Uterus (tissue), 4 donors: ENCODE measurements around the gene INPP5J. TPM values are rescaled to one million over a fixed set of nuclear protein-coding genes. Genes with fewer than 3 reads are reported as not detected.
"Not testable (repeated sequence)": the region's sequence is repeated elsewhere in the genome, so short reads cannot be mapped to it uniquely, and the experiment has no call there.

Experiments used
- DNase-seq, 2 donors: peaks; one replicate each; pipeline ENCODE4 v3.0.0-alpha.2; 2019 to 2020
- H3K27ac ChIP-seq, 2 donors: fragments of 200-600 bp; sonication (generic); 1 replicate in 1 of 2; 2 replicates in 1 of 2; pipeline ENCODE4 v1.5.1; 2016 to 2018
- H3K27me3 ChIP-seq, 2 donors: fragments of 200-600 bp; sonication (generic); one replicate each; pipeline ENCODE4 v1.5.1; 2018 to 2019; ENCODE audit warnings: control low read depth in 1 of 2
- H3K36me3 ChIP-seq, 2 donors: fragments of 200-600 bp; sonication (generic); one replicate each; pipeline ENCODE4 v1.5.1; 2019; ENCODE audit warnings: control low read depth in 1 of 2
- H3K4me1 ChIP-seq, 2 donors: fragments of 200-600 bp; sonication (generic); one replicate each; pipeline ENCODE4 v1.5.1; 2018 to 2019; ENCODE audit warnings: control low read depth in 1 of 2
- H3K4me3 ChIP-seq, 2 donors: fragments of 200-600 bp; sonication (generic); 1 replicate in 1 of 2; 2 replicates in 1 of 2; pipeline ENCODE4 v1.5.1; 2018 to 2019; ENCODE audit warnings: mild to moderate bottlenecking in 1 of 2
- H3K9me3 ChIP-seq, 2 donors: fragments of 200-600 bp; sonication (generic); one replicate each; pipeline ENCODE4 v1.5.1; 2019; ENCODE audit warnings: control low read depth in 1 of 2
- POLR2A ChIP-seq, 2 donors: fragments of 450-650 bp; IDR thresholded peaks; one replicate each; pipeline ENCODE4 v1.6.1; 2016; ENCODE audit warnings: antibody characterized with exemption in 2 of 2, mild to moderate bottlenecking in 1 of 2, moderate library complexity in 1 of 2
- intact Hi-C: fragments of 100-400 bp; cut with DNase I; formaldehyde crosslinking; loops from one replicate; pipeline ENCODE4 v1.15.1; 2023; ENCODE audit warnings: low total_unique reads
- total RNA-seq, 4 donors: library from RNA; depleted of rRNA in 3 of 4; stranded (reverse); fragments of >200 nt in 3 of 4; gene quantifications; one replicate each; pipeline versions ENCODE4 v1.1.0 to v1.2.4, GENCODE V29; 2014 to 2023
- TF ChIP-seq, protein P1 (sequence below), 4 experiments: fragments of 200-600 bp in 2 of 4; fragments of 450-650 bp in 2 of 4; sonication (generic) in 2 of 4; IDR thresholded peaks; one replicate each; pipeline ENCODE4 v1.5.1; 2016 to 2019; ENCODE audit warnings: antibody characterized with exemption in 4 of 4, mild to moderate bottlenecking in 2 of 4, moderate library complexity in 1 of 4
- donor health status: DM: yes; HTN: yes; CAD: no.

The INPP5J gene
- total RNA-seq, 4 donors from 2014 or later, result 0.59 to 7.9 (median 3.0) TPM

GRCh38 chr22:31096657-31097279 is 26.0 kb upstream of the INPP5J start:
- H3K36me3 ChIP-seq, result no peaks in the 10 kb centered on the region
- no peak for TF ChIP-seq POLR2A (IDR thresholded peaks at IDR 0.05)
- TF ChIP-seq, protein P1, sequence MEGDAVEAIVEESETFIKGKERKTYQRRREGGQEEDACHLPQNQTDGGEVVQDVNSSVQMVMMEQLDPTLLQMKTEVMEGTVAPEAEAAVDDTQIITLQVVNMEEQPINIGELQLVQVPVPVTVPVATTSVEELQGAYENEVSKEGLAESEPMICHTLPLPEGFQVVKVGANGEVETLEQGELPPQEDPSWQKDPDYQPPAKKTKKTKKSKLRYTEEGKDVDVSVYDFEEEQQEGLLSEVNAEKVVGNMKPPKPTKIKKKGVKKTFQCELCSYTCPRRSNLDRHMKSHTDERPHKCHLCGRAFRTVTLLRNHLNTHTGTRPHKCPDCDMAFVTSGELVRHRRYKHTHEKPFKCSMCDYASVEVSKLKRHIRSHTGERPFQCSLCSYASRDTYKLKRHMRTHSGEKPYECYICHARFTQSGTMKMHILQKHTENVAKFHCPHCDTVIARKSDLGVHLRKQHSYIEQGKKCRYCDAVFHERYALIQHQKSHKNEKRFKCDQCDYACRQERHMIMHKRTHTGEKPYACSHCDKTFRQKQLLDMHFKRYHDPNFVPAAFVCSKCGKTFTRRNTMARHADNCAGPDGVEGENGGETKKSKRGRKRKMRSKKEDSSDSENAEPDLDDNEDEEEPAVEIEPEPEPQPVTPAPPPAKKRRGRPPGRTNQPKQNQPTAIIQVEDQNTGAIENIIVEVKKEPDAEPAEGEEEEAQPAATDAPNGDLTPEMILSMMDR (IDR thresholded peaks at IDR 0.05), result no peak
- no peaks in the 10 kb centered on the region for H3K9me3 ChIP-seq
- peak overlapping the region; percentile 96 to 100 for H3K27ac ChIP-seq
- peak in 1 of 2 donors; percentile 21 for DNase-seq
- no peak overlapping the region for H3K4me3 ChIP-seq
- peaks cover 8 to 17% of the 10 kb centered on the region in 2 donors for H3K4me1 ChIP-seq
- no peaks in the 10 kb centered on the region for H3K27me3 ChIP-seq
- intact Hi-C loops, result no loop called here

GRCh38 chr22:31097539-31097938 is 25.2 kb upstream of the INPP5J start:
- Histone ChIP-seq H3K4me1 (peaks cover 8 to 13% of the 10 kb centered on the region in 2 donors), H3K27ac (peak overlapping the region; percentile 96 to 100)
- intact Hi-C loops, result not testable (repeated sequence)

GRCh38 chr22:31097941-31098631 is 24.7 kb upstream of the INPP5J start:
- no peak for TF ChIP-seq POLR2A (IDR thresholded peaks at IDR 0.05)
- TF ChIP-seq, protein P1 (IDR thresholded peaks at IDR 0.05), result no peak
- peak in 1 of 2 donors; percentile 70 for DNase-seq
- no peaks in the 10 kb centered on the region for H3K36me3 ChIP-seq
- peak overlapping the region; percentile 96 to 100 for H3K27ac ChIP-seq
- no peak overlapping the region for H3K4me3 ChIP-seq
- H3K4me1 ChIP-seq, result peaks cover 4 to 10% of the 10 kb centered on the region in 2 donors
- no peaks in the 10 kb centered on the region for H3K27me3 ChIP-seq
- H3K9me3 ChIP-seq, result no peaks in the 10 kb centered on the region
- intact Hi-C loops, result no loop called here

More at GRCh38 chr22:31097539-31097938, 25.2 kb upstream of the INPP5J start:
- H3K9me3 ChIP-seq, H3K4me3 ChIP-seq, H3K27me3 ChIP-seq, H3K36me3 ChIP-seq, DNase-seq: not testable (repeated sequence)

GRCh38 chr22:31098632-31099110 is 24.1 kb upstream of the INPP5J start:
- intact Hi-C loops, result no loop called here

DNA sequence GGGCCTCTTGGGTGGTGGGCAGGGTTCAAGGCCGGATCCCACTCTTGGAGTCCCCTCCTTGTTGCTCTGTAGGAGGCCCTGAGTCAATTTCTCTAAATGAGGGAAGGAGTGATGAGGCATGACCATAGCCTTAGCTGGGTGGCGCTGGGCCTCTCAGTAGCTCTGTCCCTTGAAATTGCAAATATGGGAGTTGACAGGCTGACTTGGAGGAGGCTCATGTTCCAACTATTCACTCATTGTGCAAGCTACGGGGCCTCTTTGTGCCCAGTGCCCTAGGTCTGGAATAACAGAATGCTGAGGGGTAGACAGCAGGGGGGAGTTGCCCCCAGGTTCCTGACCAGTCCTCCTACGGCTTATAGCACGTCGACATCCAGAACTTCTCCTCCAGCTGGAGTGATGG is 23.4 kb upstream of the INPP5J start:
- intact Hi-C loops, result no loop called here
- H3K4me3 ChIP-seq, result no peak overlapping the region
- peaks cover 4 to 10% of the 10 kb centered on the region in 2 donors for H3K4me1 ChIP-seq

More at GRCh38 chr22:31098632-31099110, 24.1 kb upstream of the INPP5J start:
- no peaks in the 10 kb centered on the region for H3K9me3 ChIP-seq
- no peaks in the 10 kb centered on the region for H3K36me3 ChIP-seq
- no peaks in the 10 kb centered on the region for H3K27me3 ChIP-seq
- peaks cover 4 to 10% of the 10 kb centered on the region in 2 donors for H3K4me1 ChIP-seq
- no peak overlapping the region for H3K4me3 ChIP-seq
- H3K27ac ChIP-seq, result peak overlapping the region; percentile 96 to 100
- DNase-seq, result peak; percentile 72 to 85
- TF ChIP-seq, protein P1 (IDR thresholded peaks at IDR 0.05), result peak in 1 of 4 experiments; percentile 8
- peak in 1 of 2 donors; percentile 27 for TF ChIP-seq POLR2A (IDR thresholded peaks at IDR 0.05)

More for the DNA sequence above, 23.4 kb upstream of the INPP5J start:
- H3K9me3 ChIP-seq, result no peaks in the 10 kb centered on the region
- H3K27ac ChIP-seq, result peak overlapping the region; percentile 96 to 100
- TF ChIP-seq, protein P1 (IDR thresholded peaks at IDR 0.05), result no peak
- TF ChIP-seq POLR2A (IDR thresholded peaks at IDR 0.05), result no peak
- no peaks in the 10 kb centered on the region for H3K27me3 ChIP-seq
- H3K36me3 ChIP-seq, result no peaks in the 10 kb centered on the region
- no peak for DNase-seq
